Body of pancreas (tissue), 4 donors: ENCODE results near the gene CAMTA1.

Source experiments
- POLR2A ChIP-seq, 3 donors: fragments of 450-650 bp; IDR thresholded peaks; one replicate each; pipeline ENCODE4 v1.6.1; 2016; ENCODE audit warnings: antibody characterized with exemption in 3 of 3, mild to moderate bottlenecking in 2 of 3
- TF ChIP-seq, protein P1 (sequence below), 7 experiments: fragments of 450-650 bp in 4 of 7; fragments of 200-600 bp in 3 of 7; sonication (generic) in 3 of 7; IDR thresholded peaks; one replicate each; pipeline ENCODE4 v1.5.1; 2016 to 2019; ENCODE audit warnings: antibody characterized with exemption in 7 of 7

DNA sequence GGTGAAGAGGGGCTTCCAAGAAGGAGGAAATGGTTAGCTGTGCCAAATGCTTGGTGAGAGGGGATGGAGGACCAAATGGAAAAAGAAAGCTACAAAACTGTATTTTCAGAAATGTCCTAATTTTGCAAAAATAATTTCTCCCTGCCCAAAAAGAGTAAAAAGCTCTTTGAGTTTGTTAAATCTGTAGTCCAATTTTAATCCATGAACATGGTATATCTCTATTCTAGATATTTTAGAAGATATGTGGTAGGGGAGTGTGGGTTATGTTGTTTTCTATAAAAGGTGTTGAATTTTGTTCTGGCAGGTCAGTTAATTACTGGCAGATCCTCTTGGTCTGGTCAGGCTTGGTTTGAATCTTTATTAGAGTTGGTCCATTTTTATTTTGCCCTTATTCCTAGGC, 511.7 kb downstream of the CAMTA1 start:
- no peak for TF ChIP-seq POLR2A (IDR thresholded peaks at IDR 0.05)
- TF ChIP-seq, protein P1, sequence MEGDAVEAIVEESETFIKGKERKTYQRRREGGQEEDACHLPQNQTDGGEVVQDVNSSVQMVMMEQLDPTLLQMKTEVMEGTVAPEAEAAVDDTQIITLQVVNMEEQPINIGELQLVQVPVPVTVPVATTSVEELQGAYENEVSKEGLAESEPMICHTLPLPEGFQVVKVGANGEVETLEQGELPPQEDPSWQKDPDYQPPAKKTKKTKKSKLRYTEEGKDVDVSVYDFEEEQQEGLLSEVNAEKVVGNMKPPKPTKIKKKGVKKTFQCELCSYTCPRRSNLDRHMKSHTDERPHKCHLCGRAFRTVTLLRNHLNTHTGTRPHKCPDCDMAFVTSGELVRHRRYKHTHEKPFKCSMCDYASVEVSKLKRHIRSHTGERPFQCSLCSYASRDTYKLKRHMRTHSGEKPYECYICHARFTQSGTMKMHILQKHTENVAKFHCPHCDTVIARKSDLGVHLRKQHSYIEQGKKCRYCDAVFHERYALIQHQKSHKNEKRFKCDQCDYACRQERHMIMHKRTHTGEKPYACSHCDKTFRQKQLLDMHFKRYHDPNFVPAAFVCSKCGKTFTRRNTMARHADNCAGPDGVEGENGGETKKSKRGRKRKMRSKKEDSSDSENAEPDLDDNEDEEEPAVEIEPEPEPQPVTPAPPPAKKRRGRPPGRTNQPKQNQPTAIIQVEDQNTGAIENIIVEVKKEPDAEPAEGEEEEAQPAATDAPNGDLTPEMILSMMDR (IDR thresholded peaks at IDR 0.05) = no peak
